Kidney epithelial cell (primary cell): ENCODE results near the gene LNPEP. TPM values are rescaled to one million over a fixed set of nuclear protein-coding genes. Genes with fewer than 3 reads are reported as not detected.

Experiments
- DNase-seq: peaks from one replicate; pipeline ENCODE4 v3.0.0-alpha.2; 2010; ENCODE audit warnings: low read depth
- H3K27me3 ChIP-seq: 2 replicates; pipeline ENCODE4 v1.6.0; 2011; ENCODE audit warnings: low read length; ENCODE audit not compliant: control insufficient read depth, insufficient read depth
- H3K36me3 ChIP-seq: 2 replicates; pipeline ENCODE4 v1.5.1; 2011; ENCODE audit warnings: low read length; ENCODE audit not compliant: control insufficient read depth, insufficient read depth
- H3K4me3 ChIP-seq: 2 replicates; pipeline ENCODE4 v1.5.1; 2011; ENCODE audit warnings: low read depth, mild to moderate bottlenecking, control low read depth, low read length
- total RNA-seq: library from RNA; depleted of rRNA; stranded (reverse); fragments of >200 nt; gene quantifications from 2 replicates; pipeline ENCODE4 v1.2.3, GENCODE V29; 2015
- TF ChIP-seq, protein P1 (sequence below): IDR thresholded peaks from 2 replicates; pipeline ENCODE4 v1.5.1; 2011; ENCODE audit warnings: mild to moderate bottlenecking, moderate library complexity, low read length, control low read depth, inconsistent platforms; ENCODE audit not compliant: insufficient read depth, poor library complexity, severe bottlenecking

Gene LNPEP
- total RNA-seq, 1 donor from 2014 or later = 24.6 TPM

GRCh38 chr5:96942911-96943310 is 7.0 kb downstream of the LNPEP start:
- Histone ChIP-seq H3K36me3 (peaks cover 2% of the 10 kb centered on the region), H3K4me3 (no peak overlapping the region), H3K27me3 (no peaks in the 10 kb centered on the region)
- no peak for DNase-seq
- TF ChIP-seq, protein P1, sequence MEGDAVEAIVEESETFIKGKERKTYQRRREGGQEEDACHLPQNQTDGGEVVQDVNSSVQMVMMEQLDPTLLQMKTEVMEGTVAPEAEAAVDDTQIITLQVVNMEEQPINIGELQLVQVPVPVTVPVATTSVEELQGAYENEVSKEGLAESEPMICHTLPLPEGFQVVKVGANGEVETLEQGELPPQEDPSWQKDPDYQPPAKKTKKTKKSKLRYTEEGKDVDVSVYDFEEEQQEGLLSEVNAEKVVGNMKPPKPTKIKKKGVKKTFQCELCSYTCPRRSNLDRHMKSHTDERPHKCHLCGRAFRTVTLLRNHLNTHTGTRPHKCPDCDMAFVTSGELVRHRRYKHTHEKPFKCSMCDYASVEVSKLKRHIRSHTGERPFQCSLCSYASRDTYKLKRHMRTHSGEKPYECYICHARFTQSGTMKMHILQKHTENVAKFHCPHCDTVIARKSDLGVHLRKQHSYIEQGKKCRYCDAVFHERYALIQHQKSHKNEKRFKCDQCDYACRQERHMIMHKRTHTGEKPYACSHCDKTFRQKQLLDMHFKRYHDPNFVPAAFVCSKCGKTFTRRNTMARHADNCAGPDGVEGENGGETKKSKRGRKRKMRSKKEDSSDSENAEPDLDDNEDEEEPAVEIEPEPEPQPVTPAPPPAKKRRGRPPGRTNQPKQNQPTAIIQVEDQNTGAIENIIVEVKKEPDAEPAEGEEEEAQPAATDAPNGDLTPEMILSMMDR = no peak

- TF ChIP-seq, protein P1 = no peak
- peaks cover 2% of the 10 kb centered on the region for H3K36me3 ChIP-seq
- no peak overlapping the region for H3K4me3 ChIP-seq
- H3K27me3 ChIP-seq = no peaks in the 10 kb centered on the region
- DNase-seq = no peak
Observed at GRCh38 chr5:96943799-96944198, 7.9 kb downstream of the LNPEP start.

DNA sequence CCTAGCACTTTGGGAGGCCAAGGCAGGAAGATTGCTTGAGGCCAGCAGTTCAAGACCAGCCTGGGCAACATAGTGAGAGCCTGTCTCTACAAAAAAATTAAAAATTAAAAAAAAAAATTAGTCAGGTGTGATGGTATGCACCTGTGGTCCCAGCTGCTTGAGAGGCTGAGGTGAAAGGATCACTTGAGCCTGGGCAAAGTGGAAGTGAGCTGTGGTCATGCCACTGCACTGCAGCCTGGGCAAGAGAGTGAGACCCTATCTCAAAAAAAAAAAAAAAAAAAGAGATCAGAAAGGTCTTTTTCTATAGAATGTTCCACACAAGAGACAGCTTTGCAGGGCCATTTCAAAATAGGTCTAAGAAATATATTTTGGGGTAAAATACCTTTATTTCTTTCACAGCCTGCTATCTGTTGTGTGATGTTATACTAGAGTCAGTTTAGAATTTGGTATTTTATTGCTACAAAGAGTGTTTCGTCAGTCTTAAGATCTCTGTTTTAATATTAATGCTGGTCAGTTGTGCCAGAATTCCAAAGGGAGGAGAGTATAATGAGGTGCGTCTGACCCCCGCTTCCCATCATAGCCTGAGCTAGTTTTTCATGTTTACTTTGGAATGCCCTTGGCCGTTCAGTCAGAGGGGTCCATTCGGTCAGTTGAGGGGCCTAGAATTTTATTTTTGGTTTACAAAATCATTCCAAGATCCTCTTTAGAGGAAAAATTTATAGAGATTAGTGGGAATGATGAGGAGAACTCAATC is 9.4 kb downstream of the LNPEP start:
- no peaks in the 10 kb centered on the region for H3K27me3 ChIP-seq
- H3K36me3 ChIP-seq = peaks cover 2% of the 10 kb centered on the region
- DNase-seq = no peak
- no peak overlapping the region for H3K4me3 ChIP-seq
- TF ChIP-seq, protein P1 = no peak

- Histone ChIP-seq H3K27me3 (no peaks in the 10 kb centered on the region), H3K36me3 (no peaks in the 10 kb centered on the region), H3K4me3 (no peak overlapping the region)
- TF ChIP-seq, protein P1 = no peak
- no peak for DNase-seq
Observed at GRCh38 chr5:96946381-96946780, 10.5 kb downstream of the LNPEP start.

DNA sequence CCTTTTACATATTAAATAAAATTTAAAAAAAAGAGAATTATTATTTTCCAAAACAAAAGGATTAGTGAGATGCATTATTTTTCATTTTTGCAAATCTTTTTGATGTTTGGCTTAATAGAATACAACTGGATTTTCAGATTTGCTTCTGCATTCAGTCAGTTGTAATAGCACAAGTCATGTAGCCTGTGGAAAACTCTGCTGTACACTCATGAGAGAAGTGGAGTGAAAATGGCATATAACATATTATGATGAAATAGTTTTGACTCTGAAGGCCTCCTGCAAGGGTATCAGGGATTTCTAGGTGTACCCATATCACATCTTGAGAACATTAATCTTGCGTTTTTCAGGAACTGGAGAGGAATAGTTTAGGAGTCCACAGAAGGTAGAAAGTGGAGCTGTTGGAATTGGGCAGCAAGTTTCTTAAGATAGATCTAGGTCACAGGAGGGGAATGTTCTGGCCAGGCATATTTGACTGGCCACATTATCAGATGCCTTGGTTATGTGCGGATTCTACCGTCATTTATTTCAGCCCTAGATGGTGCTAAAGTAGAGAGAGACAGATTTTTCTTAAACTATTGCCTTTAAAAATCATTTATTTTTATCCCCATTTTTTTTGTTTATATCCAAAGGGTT is 16.4 kb downstream of the LNPEP start:
- Histone ChIP-seq H3K27me3 (no peaks in the 10 kb centered on the region), H3K36me3 (no peaks in the 10 kb centered on the region), H3K4me3 (no peak overlapping the region)
- DNase-seq = no peak
- TF ChIP-seq, protein P1 = no peak
